ENCODE results near the gene COTL1. TPM values are rescaled to one million over a fixed set of nuclear protein-coding genes. Genes with fewer than 3 reads are reported as not detected.

The COTL1 gene
- total and polyA plus RNA-seq, 2 of the 13 experiments (the other 11 are each of a cell fraction or from before 2014, with no cell fraction given): 8.7 to 16.9 TPM

GRCh38 chr16:84647828-84648594 lies 30.1 kb upstream of the COTL1 start, which contains the start of gene KLHL36 (continued):
- peak; percentile 53; the same call in 1 of the 2 replicates for TF ChIP-seq HNF1B (CRISPR knock-in tag; IDR thresholded peaks at IDR 0.05)
- TF ChIP-seq ZNF224 (CRISPR knock-in tag; IDR thresholded peaks at IDR 0.05): peak; percentile 59; the same call in 1 of the 2 replicates
- TF ChIP-seq NR0B2 (CRISPR knock-in tag; IDR thresholded peaks at IDR 0.05): no peak; the same call in 1 of the 2 replicates
- no peak for TF ChIP-seq GABPA (IDR thresholded peaks at IDR 0.05; ENCODE audit: low read depth, low read length)
- TF ChIP-seq GABPA (CRISPR knock-in tag; IDR thresholded peaks at IDR 0.05; ENCODE audit: low read depth): no peak
- peak; percentile 90; the same call in 1 of the 2 replicates for TF ChIP-seq MEIS1 (CRISPR knock-in tag; IDR thresholded peaks at IDR 0.05; ENCODE audit: borderline replicate concordance)
- TF ChIP-seq ZNF20 (CRISPR knock-in tag; IDR thresholded peaks at IDR 0.05): 0 out of 2 replicates have a peak, but pooled peaks have one; percentile 27
- TF ChIP-seq MIER2 (CRISPR knock-in tag; IDR thresholded peaks at IDR 0.05): no peak
- no peak for TF ChIP-seq GMEB2 (CRISPR knock-in tag; IDR thresholded peaks at IDR 0.05; ENCODE audit: low read depth)
- no peak for TF ChIP-seq CREB1 (IDR thresholded peaks at IDR 0.05)
- no peak for TF ChIP-seq CREB1 (CRISPR knock-in tag; IDR thresholded peaks at IDR 0.05)
- peak; percentile 8; the same call in 1 of the 2 replicates for TF ChIP-seq NFYB (CRISPR knock-in tag; IDR thresholded peaks at IDR 0.05)
- TF ChIP-seq GMEB1 (CRISPR knock-in tag; IDR thresholded peaks at IDR 0.05; ENCODE audit: borderline replicate concordance): no peak
- TF ChIP-seq GABPB1 (CRISPR knock-in tag; IDR thresholded peaks at IDR 0.05): peak; percentile 77
- TF ChIP-seq ZNF629 (CRISPR knock-in tag; conservative IDR thresholded peaks at IDR 0.05): 0 out of 2 replicates have a peak, but pooled peaks have one; percentile 33
- 0 out of 2 replicates have a peak, but pooled peaks have one; percentile 65 for TF ChIP-seq CAMTA2 (CRISPR knock-in tag; IDR thresholded peaks at IDR 0.05; ENCODE audit: borderline replicate concordance)
- TF ChIP-seq SRSF4 (IDR thresholded peaks at IDR 0.05; ENCODE audit: low read depth, low read length, poor library complexity, severe bottlenecking): no peak
- no peak for TF ChIP-seq GTF3A (CRISPR knock-in tag; conservative IDR thresholded peaks at IDR 0.05)
- TF ChIP-seq DMAP1 (CRISPR knock-in tag; IDR thresholded peaks at IDR 0.05): peak; percentile 59; the same call in 1 of the 2 replicates
- TF ChIP-seq LBX2 (CRISPR knock-in tag; IDR thresholded peaks at IDR 0.05; ENCODE audit: borderline replicate concordance): peak; percentile 86; the same call in 1 of the 2 replicates
- no peak for TF ChIP-seq ZC3H4 (CRISPR knock-in tag; IDR thresholded peaks at IDR 0.05; ENCODE audit: borderline replicate concordance)
- peak; percentile 47; the same call in 1 of the 2 replicates for TF ChIP-seq MAFG (CRISPR knock-in tag; IDR thresholded peaks at IDR 0.05)
- TF ChIP-seq ELF1 (CRISPR knock-in tag; IDR thresholded peaks at IDR 0.05): no peak
